HG02798 (cell line): ENCODE results near the gene NEURL1B.

Experiments
- ATAC-seq: cut with Tn5 transposase; IDR thresholded peaks from one replicate; pipeline ENCODE4 v1.9.1; 2021; ENCODE audit warnings: mild to moderate bottlenecking; ENCODE audit not compliant: unreplicated experiment, poor library complexity

NEURL1B gene

DNA sequence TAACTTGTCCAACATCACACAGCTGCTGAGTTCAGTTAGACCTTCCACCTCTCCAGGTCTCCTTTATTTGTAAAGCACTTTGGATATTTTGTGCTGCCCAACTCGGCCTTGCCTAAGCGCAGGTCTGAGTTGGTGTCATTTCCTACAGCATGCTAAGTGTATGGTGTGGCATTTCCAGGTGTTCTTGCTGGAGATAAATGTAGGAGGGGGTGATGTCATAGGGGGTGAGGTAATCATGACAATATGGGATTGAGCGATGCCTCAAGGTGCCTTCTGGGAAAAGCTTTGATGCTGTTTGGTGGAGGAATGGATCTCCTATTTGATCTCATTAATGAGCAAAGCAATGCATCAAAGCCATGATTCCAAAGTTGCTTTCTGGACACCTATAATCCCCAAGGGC is 32.3 kb upstream of the NEURL1B start:
- no peak for ATAC-seq

DNA sequence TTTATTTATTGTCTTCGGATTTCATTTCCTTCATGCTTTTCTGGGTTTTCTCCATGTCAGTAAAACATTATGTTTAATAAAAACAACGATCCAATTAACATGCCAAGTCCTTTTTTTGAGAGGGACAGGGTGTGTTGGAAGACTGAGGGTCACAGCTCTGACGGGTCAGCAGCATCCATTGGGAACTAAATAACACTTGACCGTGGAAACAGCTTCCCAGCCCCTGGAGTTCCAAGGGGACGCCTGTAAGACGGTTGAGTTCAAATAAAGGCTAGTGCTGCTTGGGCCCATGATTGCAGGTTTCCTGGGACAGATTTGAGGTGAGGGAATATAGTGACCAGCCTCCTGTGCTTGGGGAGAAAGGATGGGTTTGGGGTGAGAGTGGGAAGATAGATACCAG is 30.4 kb upstream of the NEURL1B start:
- no peak for ATAC-seq

DNA sequence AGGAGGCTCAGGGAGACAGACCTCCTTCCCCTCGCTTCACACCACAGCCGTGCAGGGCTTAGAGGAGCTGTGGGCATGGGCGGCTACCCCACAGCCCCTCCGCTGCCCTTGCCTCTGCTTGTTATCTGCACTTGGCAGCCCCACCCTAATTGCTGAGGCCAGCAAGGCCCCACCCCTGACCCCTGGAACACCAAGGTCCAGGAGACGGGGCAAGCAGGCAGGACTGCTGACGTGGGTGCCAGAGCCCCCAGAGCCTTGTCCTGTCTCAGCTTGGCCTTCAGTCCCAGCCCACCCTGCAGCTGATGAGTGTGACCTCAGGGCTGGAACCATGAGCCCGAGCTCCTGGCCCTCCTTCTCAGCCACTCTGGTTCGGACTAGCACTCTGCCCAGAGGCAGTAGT is 29.1 kb upstream of the NEURL1B start:
- no peak for ATAC-seq

DNA sequence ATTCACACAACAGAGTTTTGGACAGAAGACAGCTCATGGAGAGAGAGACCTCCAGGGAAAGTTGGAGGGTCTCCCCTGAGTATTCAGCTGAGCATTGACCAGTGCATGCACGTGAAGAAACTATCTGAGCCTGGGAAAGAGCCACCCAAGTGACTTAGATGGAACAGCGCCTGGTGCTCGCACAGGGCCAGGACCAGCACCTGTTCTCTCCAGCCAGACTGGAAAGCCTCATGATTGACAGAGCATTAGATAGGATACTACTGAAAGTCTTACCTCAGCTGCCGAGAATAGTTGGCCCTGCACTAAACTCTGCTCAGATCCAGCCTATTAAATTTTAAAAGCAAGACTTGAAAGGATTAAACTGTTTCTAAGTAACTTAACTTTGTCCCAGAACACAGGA is 28.3 kb upstream of the NEURL1B start:
- no peak for ATAC-seq

DNA sequence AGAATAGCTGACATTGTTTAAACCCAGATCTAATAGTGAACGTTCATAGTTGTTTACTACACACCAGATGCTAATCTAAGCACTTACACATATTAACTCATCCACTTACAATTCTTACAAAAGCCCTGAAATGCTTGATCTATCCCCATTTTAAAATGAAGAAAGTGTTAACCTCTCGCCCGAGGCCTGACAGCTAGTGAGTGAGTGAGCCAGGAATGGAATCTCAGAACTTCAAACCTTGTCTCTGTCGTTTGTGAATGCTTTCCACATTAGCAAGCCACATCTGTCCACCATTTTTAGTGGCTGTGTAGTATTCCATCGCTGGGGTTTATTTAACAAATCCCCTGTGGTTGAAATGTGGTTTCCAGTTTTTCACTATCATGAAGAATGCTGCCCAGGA is 24.9 kb upstream of the NEURL1B start:
- ATAC-seq: no peak

DNA sequence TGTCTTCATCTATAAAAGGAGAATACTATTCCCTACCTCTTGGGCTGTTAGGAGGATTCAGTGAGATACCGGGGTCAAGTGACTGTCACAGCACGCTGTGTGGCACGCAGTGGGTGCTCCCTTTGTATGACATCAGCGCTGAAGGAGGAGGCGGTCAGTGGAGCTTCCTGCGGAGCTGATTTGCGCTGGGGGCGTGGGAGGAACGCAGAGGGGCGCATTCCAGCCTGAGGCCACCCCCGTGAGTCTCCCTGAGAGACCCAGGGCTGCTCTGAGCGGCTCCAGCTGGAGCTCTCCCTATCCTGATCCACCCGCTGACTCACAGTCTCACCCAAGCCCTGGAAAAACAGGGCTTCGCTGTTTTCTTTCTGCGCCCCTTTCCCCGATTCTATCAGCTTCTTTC is 24.3 kb upstream of the NEURL1B start:
- no peak for ATAC-seq

DNA sequence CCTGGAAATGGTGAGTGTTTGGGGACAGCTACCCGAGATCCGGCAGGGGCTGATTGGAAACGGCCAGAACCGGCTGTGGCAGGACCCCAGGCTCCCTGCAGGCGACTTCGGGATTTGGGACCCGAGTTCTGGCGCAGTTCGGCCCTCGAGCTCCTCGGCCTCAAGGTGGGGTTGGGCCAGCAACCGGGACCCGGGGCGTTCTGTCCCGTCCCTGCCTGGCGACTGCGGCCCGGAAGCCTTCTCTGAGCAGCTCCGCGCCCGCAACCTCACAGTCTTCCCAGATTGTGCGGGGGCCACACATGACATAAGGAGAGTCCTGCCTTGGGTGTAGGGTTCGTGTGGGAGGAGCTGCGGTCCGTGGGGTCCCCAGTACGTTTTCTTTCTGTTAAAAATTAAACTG is 23.2 kb upstream of the NEURL1B start:
- ATAC-seq: no peak

DNA sequence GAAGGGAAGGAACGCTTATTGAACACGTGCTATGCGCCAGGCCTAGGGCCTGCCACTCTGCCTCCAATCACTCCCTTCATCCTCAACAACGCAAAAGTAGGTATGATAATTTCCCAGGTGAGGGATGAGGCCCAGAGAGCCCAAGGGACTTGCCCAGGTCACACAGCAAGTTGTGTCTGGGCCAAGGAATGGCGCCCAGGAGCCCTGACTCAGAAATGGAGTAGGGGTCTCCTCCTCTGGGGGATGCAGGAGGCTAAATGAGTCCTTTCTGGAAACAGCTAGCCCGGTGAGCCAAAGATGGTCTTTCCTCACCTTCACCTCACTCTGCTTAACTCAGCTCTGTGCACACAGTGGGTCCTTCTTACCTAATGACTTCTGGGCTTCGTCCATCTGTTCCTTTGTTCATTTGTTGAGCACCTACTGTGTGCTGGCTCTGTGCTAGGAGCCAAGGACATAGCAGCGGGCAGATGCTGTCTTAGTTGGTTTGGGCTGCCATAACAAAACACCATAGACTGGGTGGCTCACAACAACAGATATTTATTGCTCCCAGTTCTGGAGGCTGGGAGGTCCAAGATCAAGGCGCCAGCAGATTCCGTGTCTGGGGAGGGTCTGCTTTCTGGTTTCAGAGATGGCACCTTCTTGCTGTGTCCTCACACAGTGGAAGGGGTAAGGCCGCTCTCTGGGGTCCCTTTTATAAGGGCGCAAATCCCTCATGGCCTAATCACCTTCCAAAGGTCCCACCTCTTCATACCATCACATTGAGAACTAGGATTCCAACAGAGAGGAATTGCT is 22.3 kb upstream of the NEURL1B start:
- no peak for ATAC-seq

DNA sequence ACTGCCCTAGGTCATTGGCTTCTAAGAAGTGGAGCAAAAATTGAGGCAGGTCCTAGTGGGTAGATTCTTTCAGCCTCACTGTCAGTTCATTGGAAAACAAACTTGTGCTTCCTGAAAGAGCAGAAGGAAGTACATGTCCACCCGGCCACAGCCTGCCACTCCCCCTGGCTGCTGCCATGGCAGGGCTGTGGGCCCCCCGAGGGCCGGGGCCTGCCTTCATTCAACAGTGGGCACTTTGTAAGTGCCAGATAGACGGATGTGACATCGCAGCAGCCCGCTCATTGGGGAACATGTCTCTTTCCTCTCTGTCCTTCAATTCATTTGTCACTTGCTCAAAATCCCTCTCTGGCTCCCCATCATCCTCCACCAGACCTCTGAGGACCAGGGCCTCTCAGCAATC is 20.6 kb upstream of the NEURL1B start:
- no peak for ATAC-seq

DNA sequence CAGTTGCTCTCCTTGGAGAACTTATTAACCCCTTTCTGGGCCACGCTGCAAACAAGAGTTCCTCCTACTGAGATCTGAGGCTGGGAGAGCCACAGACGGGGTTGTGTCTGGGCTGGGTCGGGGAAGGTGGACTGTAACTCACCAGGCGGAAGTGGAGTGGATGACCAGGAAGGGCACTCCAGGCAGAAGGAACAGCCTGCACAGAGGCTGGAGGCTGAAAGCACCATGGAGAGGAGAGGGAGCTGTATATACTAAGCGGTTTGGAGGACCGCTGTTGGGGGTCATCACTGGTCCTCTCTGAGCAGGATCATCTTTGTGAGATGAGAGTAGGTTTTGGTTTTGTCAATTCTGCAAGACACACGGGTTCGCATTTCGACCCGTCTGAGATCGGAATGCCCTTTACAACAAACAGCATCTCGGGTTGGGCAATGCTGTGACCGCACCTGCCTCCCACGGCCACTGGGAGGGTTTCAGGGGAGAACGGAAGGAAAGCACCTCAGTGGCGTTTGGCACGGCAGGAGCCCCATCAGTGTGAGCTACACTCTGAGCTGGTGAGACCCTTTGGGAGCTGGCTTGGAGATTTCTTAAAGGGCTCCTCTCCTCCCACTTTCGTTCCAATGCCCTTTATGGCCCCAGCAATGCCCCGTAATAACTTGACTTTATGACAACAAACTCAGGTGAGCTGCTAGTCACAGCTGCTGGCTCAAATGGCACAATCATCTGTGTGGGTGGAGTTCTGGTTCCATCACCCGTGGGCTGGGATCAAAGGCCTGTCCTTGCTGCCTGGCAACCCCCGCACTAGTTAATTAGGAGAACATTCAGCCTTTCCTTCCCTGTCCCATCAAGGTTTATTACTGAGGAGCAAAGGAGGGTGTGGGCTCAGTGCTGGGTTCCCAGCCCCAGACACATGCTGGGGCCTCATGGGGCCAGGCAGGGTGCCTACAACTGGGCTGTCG is 18.7 kb upstream of the NEURL1B start:
- ATAC-seq: no peak

DNA sequence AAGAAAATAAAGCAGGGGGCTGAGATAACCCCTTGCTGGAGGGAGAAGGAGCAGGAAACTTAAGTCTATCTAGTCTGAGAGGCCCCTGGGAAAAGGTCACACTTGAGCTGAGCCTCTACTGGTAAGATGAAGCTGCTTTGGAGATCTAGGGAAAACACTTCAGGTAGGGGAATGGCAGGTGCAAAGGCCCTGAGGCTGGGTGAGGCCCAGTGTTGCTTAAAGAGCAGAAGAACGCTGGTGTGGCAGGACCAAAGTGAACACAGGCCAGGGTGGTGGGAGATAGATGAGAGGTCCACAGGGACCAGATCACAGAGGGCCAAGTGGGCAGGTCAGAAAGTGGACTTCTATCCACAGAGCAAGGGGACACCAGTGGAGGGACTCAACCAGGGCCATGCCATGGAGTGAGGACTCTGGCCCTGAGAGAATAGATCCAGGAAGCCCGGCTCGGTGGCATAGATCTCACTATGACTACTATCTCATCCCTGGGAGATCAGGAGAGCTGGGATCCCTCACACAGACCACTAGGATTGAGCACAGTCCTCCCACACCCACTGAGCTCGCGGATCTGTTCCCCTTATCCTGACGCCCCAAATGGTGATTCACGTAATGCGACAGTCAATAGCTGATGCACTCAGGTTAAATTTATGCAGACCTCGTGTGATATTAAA is 17.6 kb upstream of the NEURL1B start:
- no peak for ATAC-seq

DNA sequence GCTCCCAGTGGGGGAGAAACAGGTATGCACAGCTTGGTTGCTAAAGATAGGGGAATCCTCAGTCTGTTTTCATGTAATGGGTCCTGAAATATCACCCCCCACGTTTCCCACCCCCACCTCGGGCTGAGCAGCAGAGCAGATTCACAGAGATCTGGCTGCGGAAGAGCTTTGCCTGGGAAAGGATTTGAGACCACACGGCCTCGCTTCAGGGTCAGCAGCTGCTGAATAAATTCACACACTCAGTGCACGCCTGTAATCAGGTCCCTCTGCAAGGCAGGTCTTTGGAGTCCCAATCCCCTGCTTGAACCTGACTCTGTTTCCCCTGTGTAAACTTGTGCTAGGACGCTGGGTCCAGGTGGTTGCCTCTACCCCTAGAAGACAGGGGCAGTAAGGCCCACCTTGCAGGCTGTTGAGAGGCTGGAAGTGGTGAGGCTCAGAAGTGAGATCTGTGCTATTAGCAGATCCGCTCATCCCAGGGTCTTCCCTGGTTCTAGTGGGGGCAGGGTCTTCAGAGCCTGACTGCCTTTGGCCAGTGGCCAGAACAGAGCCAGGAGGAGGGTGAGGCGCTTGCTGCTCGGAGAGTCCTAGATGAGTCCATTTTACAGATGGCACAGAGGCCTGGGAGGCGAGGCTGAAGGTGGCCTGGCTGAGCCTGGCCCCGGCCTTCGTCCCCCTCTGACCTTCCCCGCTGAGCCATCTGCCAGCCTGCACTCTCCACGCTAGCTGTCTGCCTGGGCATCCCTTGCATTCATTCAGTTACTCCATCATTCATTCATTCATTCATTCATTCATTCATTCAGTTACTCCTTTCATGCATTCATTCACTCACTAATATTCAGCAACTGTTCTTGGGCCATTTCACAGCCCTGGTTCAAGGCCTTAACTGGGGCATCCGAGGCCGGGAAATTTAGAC is 16.7 kb upstream of the NEURL1B start:
- no peak for ATAC-seq

DNA sequence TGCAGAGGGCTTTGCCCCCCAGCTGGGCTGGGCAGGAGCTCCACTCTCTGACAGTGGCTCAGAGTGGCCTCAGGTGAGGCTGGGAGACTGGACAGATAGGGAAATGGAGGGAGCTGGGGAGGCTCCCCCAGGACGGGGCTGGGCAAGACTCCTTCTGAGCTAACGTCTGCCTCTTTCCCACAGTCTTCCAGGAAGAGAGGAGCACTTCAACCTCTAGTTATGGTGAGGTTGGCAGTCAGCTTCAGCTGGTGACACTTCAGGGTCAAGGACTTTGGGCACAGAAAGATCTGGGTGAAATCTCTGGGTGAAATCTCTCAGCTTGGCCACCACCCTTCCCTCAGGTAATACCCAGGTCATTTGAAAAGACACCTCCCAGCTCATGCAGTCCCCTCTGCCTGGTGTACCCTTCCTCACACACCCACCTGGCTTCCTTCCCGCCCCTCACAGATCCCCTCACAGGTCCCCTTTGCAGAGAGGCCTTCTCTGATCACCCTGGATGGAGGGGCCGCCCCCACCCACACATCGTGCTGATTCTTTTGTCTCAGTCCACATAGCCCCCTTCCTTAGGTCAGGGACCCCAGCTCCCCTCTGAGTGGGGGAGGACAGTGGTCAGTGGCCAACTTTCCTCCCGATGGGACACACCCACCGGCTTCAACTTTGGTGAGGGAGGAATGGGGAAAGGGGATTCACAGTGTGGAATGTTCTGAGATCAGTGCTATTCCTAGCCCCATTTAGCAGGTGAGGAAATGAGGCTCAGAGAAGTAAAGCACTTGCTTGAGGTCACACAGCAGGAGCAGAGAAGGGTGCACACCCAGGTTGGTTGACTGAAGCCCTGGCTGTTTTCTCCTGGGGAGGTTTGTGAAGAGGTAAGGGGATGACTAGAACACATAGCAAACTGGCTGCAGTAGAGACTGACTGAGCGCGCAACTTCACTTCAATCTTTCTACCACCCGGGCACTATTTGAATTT is 15.8 kb upstream of the NEURL1B start:
- ATAC-seq: no peak

DNA sequence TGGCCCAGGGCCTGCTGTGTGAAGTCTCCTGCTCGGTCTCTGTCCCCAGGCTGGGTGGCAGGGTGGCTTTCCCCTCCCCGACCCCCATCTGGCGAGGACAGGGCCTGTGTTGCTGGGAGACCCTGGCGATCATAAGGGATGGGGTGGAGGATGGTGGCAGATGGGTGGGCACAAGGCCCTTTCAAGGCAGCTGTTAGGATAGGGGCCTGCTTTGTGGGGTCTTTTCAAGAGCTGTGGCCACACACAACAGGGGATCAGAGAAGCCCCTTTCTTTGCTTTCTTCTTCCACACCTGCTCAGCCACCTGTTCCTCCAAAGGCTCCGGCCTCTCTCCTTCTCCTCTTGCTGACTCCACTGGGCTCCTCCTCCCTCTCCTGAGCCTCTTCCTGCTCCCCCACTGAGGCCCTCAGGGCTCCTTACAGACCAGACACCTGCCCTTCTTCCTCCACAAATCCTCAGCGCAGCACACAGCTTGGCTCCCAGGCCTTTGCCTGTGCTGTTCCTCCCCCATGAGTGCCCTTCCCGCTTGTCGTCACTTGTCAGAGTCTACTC is 15.0 kb upstream of the NEURL1B start:
- no peak for ATAC-seq

DNA sequence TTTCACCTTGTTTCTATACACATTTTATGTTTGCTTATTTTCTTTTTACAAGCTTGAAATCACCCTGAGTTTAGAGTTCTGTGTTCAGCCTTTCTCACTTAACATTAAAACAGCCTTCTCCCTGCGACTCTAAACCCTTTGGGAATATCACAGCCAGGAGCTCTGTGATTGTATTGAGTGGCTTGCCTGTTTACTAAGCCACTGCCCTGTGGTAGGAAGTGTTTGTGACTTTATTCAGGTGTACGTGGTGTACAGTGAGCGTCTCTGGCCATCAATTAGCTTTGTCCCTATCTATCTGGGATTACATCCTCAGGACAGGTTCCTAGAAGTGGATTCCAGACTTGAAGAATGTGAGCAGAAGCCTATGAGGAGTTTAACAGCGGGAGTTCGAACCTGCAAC is 11.0 kb upstream of the NEURL1B start:
- no peak for ATAC-seq

DNA sequence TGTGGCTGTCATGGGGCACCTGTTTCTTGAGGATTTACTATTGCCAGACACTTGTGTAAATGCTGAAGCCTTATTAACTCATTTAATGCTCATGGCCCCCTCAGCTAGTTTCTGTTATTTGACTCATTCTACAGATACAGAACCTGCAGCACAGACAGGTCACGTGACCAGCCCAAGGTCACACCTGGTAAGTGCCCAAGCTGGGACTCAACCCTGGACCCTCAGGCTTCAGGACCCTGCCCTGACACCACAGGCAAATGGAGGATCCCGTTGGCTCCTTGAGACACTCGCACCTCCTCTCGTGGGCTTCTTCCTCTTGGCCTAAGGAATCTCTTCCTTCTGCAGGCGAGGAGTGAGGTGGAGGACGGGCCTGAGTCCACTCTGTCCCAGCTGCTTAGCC is 10.6 kb upstream of the NEURL1B start:
- no peak for ATAC-seq

DNA sequence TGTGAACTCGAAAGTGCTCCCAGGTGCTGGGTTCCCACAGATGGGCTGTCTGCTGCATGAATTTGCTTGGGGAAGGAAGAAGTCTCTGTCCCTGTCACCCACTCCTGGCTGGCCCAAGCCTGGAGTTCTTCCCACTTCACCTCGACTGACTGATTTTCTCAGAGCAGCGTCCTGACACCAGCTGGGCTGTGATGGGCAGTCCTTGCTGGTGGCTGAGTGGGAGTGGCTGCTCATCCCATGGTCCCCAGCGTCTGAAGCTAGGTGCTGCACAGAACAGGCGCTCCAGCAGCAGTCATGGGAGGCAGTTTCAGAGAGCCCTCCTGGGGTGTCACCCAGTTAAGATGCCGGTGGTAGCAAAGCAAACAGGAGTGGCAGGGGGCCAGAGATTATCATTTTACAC is 10.1 kb upstream of the NEURL1B start:
- no peak for ATAC-seq

DNA sequence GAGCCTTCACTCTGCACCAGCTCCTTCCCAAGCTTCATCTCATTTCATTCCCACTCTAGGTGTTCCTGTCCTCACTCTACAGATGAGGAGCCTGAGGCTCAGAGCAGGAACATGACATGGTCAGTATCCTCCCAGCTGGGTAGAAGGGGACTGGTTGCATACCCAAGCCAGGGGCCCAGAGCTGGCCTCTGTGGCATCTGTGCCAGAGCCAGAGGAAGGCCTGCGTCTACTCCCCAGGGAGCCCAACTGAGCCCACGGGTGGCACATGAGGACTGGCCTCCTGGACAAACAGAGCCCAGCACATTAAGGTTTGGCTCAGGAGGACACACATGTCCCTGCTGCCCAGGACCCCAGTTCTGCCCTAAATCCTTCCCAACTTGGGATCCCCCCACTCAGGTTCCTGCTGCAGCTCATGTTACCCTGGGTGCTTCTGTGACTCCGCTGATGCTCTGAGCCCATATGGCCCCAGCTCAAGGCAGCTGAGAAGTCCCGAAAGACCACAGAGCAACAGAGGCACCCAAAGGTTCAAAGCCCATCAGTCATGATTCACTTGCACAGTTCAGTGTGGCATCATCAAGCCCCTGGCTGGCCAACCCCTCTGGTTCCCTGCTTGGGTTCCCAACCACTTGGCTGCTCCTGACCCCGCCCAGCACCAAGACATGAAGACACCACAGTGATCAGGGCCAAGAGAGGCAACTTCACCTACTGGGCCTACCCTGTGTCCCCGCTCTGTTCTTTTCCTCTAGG is 8.5 kb upstream of the NEURL1B start:
- ATAC-seq: no peak
